D721Med (cell line): ENCODE data around the gene FNTB.
"Not testable (repeated sequence)": the region's sequence is repeated elsewhere in the genome, so short reads cannot be mapped to it uniquely, and the experiment has no call there.

Source experiments
- DNase-seq: peaks from one replicate; pipeline ENCODE4 v3.0.0; 2011; ENCODE audit warnings: low spot score; ENCODE audit not compliant: insufficient read length
- FAIRE-seq: peaks from 2 replicates; lab custom pipeline; 2011; peaks lifted over from hg19 to GRCh38; lab: Jason Lieb, UNC
- CTCF ChIP-seq: IDR thresholded peaks from 2 replicates; pipeline ENCODE4 v1.5.1; 2012; ENCODE audit warnings: mild to moderate bottlenecking, control low read depth; ENCODE audit not compliant: insufficient read depth; ENCODE audit errors: missing control alignments

Gene FNTB

GRCh38 chr14:65028937-65029336 lies 42.2 kb downstream of the FNTB start:
- no peak for TF ChIP-seq CTCF
- DNase-seq (no peak), FAIRE-seq (no peak)

- DNase-seq, FAIRE-seq: not testable (repeated sequence)
Observed at GRCh38 chr14:65031321-65031720, 44.6 kb downstream of the FNTB start.

GRCh38 chr14:65032319-65032718 lies 45.6 kb downstream of the FNTB start:
- DNase-seq = no peak
- FAIRE-seq = no peak
- TF ChIP-seq CTCF = no peak

- DNase-seq = no peak
- no peak for FAIRE-seq
- TF ChIP-seq CTCF = no peak
Observed at GRCh38 chr14:65033181-65033580, 46.5 kb downstream of the FNTB start.

GRCh38 chr14:65034021-65034420 lies 47.3 kb downstream of the FNTB start:
- TF ChIP-seq CTCF = no peak
- DNase-seq (no peak), FAIRE-seq (no peak)

- DNase-seq = no peak
- FAIRE-seq = no peak
- TF ChIP-seq CTCF = no peak
Observed at GRCh38 chr14:65035049-65035448, 48.4 kb downstream of the FNTB start.

GRCh38 chr14:65038966-65039365 lies 52.3 kb downstream of the FNTB start:
- TF ChIP-seq CTCF = no peak
- DNase-seq = no peak
- no peak for FAIRE-seq
